NCI-H1694 (cell line): Measurements from ENCODE around the gene MMP25.

Experiments used
- DNase-seq: peaks from one replicate; lab custom pipeline; 2025; lab: John Stamatoyannopoulos, UW

The MMP25 gene

GRCh38 chr16:3045758-3046640, at the start of gene MMP25:
Gene MMP25 (plus strand): TSS chr16:3046561. CDS start chr16:3046918, 357 bp downstream.
- no peak for DNase-seq

- DNase-seq = no peak
Measured at GRCh38 chr16:2999929-3000328, 46.4 kb upstream of the MMP25 start.

GRCh38 chr16:3000540-3000939, 45.8 kb upstream of the MMP25 start:
- DNase-seq = no peak

GRCh38 chr16:3001316-3001715, 45.0 kb upstream of the MMP25 start:
- DNase-seq = no peak

- peak; percentile 95 for DNase-seq
Measured at GRCh38 chr16:3003582-3004270, 42.6 kb upstream of the MMP25 start.

GRCh38 chr16:3004319-3004718, 42.0 kb upstream of the MMP25 start:
- DNase-seq = no peak

- no peak for DNase-seq
Measured at GRCh38 chr16:3004781-3005284, 41.5 kb upstream of the MMP25 start.

- DNase-seq = no peak
Measured at GRCh38 chr16:3007059-3007956, 39.1 kb upstream of the MMP25 start.

- DNase-seq = no peak
Measured at GRCh38 chr16:3007957-3008689, 38.2 kb upstream of the MMP25 start.

- DNase-seq = no peak
Measured at GRCh38 chr16:3008690-3009037, 37.7 kb upstream of the MMP25 start.

- no peak for DNase-seq
Measured at GRCh38 chr16:3009568-3010390, 36.6 kb upstream of the MMP25 start.

GRCh38 chr16:3010510-3010909, 35.9 kb upstream of the MMP25 start:
- DNase-seq = no peak

- DNase-seq = no peak
Measured at GRCh38 chr16:3012246-3012645, 34.1 kb upstream of the MMP25 start.

GRCh38 chr16:3012828-3013420, 33.4 kb upstream of the MMP25 start, which contains the start of gene CLDN9:
Gene CLDN9 (plus strand): TSS chr16:3012923. CDS start chr16:3013363, 440 bp downstream.
- DNase-seq = no peak

GRCh38 chr16:3013491-3013951, 32.8 kb upstream of the MMP25 start:
- no peak for DNase-seq

GRCh38 chr16:3013998-3014690, 32.2 kb upstream of the MMP25 start:
- DNase-seq = no peak

GRCh38 chr16:3014971-3015370, 31.4 kb upstream of the MMP25 start:
- DNase-seq = no peak

- no peak for DNase-seq
Measured at GRCh38 chr16:3015865-3016521, 30.4 kb upstream of the MMP25 start.

GRCh38 chr16:3017344-3017743, 29.0 kb upstream of the MMP25 start:
- DNase-seq = no peak
